OCI-LY7 (cell line): Measurements from ENCODE around the gene CLDN20. TPM values are rescaled to one million over a fixed set of nuclear protein-coding genes. Genes with fewer than 3 reads are reported as not detected.

ENCODE experiments used
- BruUV-seq: library from RNA; stranded (reverse); fragments of 400-500 nt; replicated peaks from 2 replicates; lab custom pipeline; 2021; lab: Mats Ljungman, UMichigan
- CTCF ChIA-PET: fragments of 300-600 bp; sonication (Branson Sonifier 250); formaldehyde crosslinking; loops from one replicate; lab custom pipeline; 2022; ENCODE audit warnings: antibody characterized with exemption; ENCODE audit not compliant: unreplicated experiment; lab: Charles Lee
- POLR2A ChIA-PET: fragments of 300-600 bp; sonication (Branson Sonifier 250); formaldehyde crosslinking; loops from one replicate; lab custom pipeline; 2022; ENCODE audit warnings: antibody characterized with exemption; lab: Charles Lee
- DNase-seq: peaks from one replicate; pipeline ENCODE4 v3.0.0-alpha.2; 2015; ENCODE audit warnings: low spot score
- H2AFZ ChIP-seq: fragments of 200-600 bp; sonication (generic), shearing (Covaris generic); 2 replicates; pipeline ENCODE4 v1.6.1; 2014; ENCODE audit warnings: mild to moderate bottlenecking, antibody characterized with exemption, low read length, moderate library complexity
- H3K27ac ChIP-seq: fragments of 200-600 bp; sonication (generic); 2 replicates; pipeline ENCODE4 v1.5.1; 2014; ENCODE audit warnings: mixed run types, low read depth, mild to moderate bottlenecking, moderate library complexity, low read length, inconsistent platforms; ENCODE audit not compliant: poor library complexity, severe bottlenecking
- H3K36me3 ChIP-seq: fragments of 200-600 bp; sonication (generic); 2 replicates; pipeline ENCODE4 v1.6.1; 2014; ENCODE audit warnings: mild to moderate bottlenecking, antibody characterized with exemption, low read length, moderate library complexity, mixed read lengths; ENCODE audit not compliant: insufficient read depth
- H3K4me1 ChIP-seq: fragments of 200-600 bp; sonication (generic); 2 replicates; pipeline ENCODE4 v1.5.1; 2014; ENCODE audit warnings: mild to moderate bottlenecking, low read length; ENCODE audit not compliant: insufficient read depth, poor library complexity, severe bottlenecking
- H3K4me2 ChIP-seq: fragments of 200-600 bp; sonication (generic); 2 replicates; pipeline ENCODE4 v1.6.1; 2014; ENCODE audit warnings: mild to moderate bottlenecking, low read length
- H3K4me3 ChIP-seq: fragments of 200-600 bp; sonication (generic); 2 replicates; pipeline ENCODE4 v1.5.1; 2014; ENCODE audit warnings: mild to moderate bottlenecking, low read depth, low read length; ENCODE audit not compliant: poor library complexity, severe bottlenecking
- H3K79me2 ChIP-seq: fragments of 200-600 bp; sonication (generic); 2 replicates; pipeline ENCODE4 v1.6.1; 2016; ENCODE audit warnings: low read depth, mild to moderate bottlenecking, low read length, moderate library complexity, mixed read lengths; ENCODE audit not compliant: insufficient read depth
- H3K9me2 ChIP-seq: fragments of 200-600 bp; sonication (generic); 2 replicates; pipeline ENCODE4 v1.6.1; 2016; ENCODE audit warnings: mild to moderate bottlenecking, low read length, mixed read lengths; ENCODE audit not compliant: insufficient read depth
- H3K9me3 ChIP-seq: fragments of 200-600 bp; sonication (generic); 2 replicates; pipeline ENCODE4 v1.6.1; 2014; ENCODE audit warnings: mild to moderate bottlenecking, mixed run types, low read length, mixed read lengths
- H4K20me1 ChIP-seq: fragments of 200-600 bp; sonication (generic); 2 replicates; pipeline ENCODE4 v1.6.1; 2014; ENCODE audit warnings: mild to moderate bottlenecking, antibody characterized with exemption, low read length, moderate library complexity, mixed read lengths; ENCODE audit not compliant: insufficient read depth
- EZH2phosphoT487 ChIP-seq: fragments of 200-600 bp; sonication (generic); IDR thresholded peaks from 2 replicates; pipeline ENCODE4 v1.6.1; 2018; ENCODE audit warnings: low read depth, borderline replicate concordance, mild to moderate bottlenecking, mixed run types, antibody characterized with exemption, low read length, moderate library complexity, mixed read lengths
- intact Hi-C: fragments of 100-400 bp; cut with micrococcal nuclease; formaldehyde crosslinking; loops from one replicate; pipeline ENCODE4 v1.10.0; 2022; ENCODE audit not compliant: unreplicated experiment
- total RNA-seq, 2 experiments: library from RNA; depleted of rRNA in 1 of 2; stranded (reverse); fragments of >200 nt in 1 of 2; shearing (Covaris generic) in 1 of 2; gene quantifications; 2 replicates each; pipeline ENCODE4 v1.2.3, GENCODE V29; 2014 to 2022
- TF ChIP-seq, protein P1 (sequence below): fragments of 200-600 bp; sonication (generic); conservative IDR thresholded peaks from 2 replicates; pipeline ENCODE4 v1.5.1; 2014; ENCODE audit warnings: mild to moderate bottlenecking, antibody characterized with exemption, low read length, moderate library complexity, mixed read lengths

Gene CLDN20
- total RNA-seq, 2 experiments from 2014 or later = not detected

DNA sequence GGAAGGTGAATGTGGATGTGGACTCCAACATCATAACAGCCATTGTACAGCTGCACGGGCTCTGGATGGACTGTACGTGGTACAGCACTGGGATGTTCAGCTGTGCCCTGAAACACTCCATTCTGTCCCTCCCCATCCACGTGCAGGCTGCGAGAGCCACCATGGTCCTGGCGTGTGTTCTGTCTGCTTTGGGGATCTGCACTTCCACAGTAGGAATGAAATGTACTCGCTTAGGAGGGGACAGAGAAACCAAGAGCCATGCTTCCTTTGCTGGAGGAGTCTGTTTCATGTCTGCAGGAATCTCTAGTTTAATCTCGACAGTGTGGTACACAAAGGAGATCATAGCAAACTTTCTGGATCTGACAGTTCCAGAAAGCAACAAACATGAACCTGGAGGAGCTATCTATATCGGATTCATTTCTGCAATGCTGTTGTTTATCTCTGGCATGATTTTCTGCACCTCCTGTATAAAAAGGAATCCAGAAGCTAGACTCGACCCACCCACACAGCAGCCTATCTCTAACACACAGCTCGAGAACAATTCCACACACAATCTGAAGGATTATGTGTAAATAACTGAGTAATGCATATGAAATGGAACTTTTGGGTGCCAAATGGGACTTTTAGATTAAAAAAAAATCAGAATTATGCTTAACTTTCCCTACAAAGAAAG lies 12.1 kb downstream of the CLDN20 start:
- Histone ChIP-seq H3K4me2 (no peak overlapping the region), H2AFZ (no peak overlapping the region), H4K20me1 (no peaks in the 10 kb centered on the region), H3K79me2 (no peaks in the 10 kb centered on the region), H3K9me2 (no peaks in the 10 kb centered on the region), H3K4me3 (no peak overlapping the region), H3K36me3 (peaks cover 90% of the 10 kb centered on the region), H3K27ac (no peak overlapping the region), H3K4me1 (no peaks in the 10 kb centered on the region), H3K9me3 (no peaks in the 10 kb centered on the region)
- BruUV-seq = no TSS peak
- intact Hi-C loops = no loop called here
- TF ChIP-seq, protein P1, sequence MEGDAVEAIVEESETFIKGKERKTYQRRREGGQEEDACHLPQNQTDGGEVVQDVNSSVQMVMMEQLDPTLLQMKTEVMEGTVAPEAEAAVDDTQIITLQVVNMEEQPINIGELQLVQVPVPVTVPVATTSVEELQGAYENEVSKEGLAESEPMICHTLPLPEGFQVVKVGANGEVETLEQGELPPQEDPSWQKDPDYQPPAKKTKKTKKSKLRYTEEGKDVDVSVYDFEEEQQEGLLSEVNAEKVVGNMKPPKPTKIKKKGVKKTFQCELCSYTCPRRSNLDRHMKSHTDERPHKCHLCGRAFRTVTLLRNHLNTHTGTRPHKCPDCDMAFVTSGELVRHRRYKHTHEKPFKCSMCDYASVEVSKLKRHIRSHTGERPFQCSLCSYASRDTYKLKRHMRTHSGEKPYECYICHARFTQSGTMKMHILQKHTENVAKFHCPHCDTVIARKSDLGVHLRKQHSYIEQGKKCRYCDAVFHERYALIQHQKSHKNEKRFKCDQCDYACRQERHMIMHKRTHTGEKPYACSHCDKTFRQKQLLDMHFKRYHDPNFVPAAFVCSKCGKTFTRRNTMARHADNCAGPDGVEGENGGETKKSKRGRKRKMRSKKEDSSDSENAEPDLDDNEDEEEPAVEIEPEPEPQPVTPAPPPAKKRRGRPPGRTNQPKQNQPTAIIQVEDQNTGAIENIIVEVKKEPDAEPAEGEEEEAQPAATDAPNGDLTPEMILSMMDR = no peak
- no peak for TF ChIP-seq EZH2phosphoT487
- DNase-seq = no peak
- POLR2A ChIA-PET = interaction anchor here (0.6 to 1.6 kb wide), 5 partner anchors 11 to 1590 kb away, joined by 3 to 4 read pairs (median 4); no protein-coding TSS in a partner anchor
- CTCF ChIA-PET = interaction anchor here (0.5 kb wide), 1 partner anchor 63 kb away, joined by 3 read pairs; no protein-coding TSS in a partner anchor

DNA sequence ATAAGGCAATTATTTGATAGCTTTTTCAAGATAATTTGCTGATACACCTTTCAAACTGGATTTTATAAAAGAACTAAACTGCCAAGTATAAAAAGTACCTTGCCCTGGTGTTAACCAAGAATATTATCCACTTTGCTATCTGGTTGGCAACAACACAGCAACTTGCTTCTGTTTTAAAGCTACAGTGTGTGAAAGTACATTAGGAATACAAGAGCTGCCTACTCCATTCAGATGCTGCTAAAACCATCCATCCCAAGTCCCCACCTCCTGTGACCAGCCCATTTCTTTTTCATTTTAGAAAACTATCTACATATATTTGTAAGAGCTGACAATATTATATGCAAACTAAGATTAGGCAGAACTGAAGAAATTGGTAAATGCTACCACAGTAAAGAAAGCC lies 12.8 kb downstream of the CLDN20 start:
- no peak overlapping the region for H3K4me2 ChIP-seq
- CTCF ChIA-PET = no interaction called here

More for the DNA sequence above, 12.8 kb downstream of the CLDN20 start:
- Histone ChIP-seq H3K79me2 (no peaks in the 10 kb centered on the region), H4K20me1 (no peaks in the 10 kb centered on the region), H3K4me1 (no peaks in the 10 kb centered on the region), H3K9me2 (no peaks in the 10 kb centered on the region), H3K4me3 (no peak overlapping the region), H3K27ac (no peak overlapping the region), H3K36me3 (peaks cover 89% of the 10 kb centered on the region), H3K9me3 (no peaks in the 10 kb centered on the region), H2AFZ (no peak overlapping the region)
- TF ChIP-seq, protein P1 = no peak
- no peak for TF ChIP-seq EZH2phosphoT487
- POLR2A ChIA-PET = interaction anchor here (0.5 to 1.6 kb wide), 11 partner anchors 10 to 1589 kb away, joined by 3 to 6 read pairs (median 4); no protein-coding TSS in a partner anchor
- DNase-seq = no peak
- BruUV-seq = no TSS peak
- intact Hi-C loops = no loop called here
